HG03045 (cell line): ENCODE data around the gene NTRK2.

Source experiments
- ATAC-seq: cut with Tn5 transposase; IDR thresholded peaks from one replicate; pipeline ENCODE4 v1.9.1; 2021; ENCODE audit warnings: mild to moderate bottlenecking, moderate library complexity; ENCODE audit not compliant: unreplicated experiment

NTRK2 gene

DNA sequence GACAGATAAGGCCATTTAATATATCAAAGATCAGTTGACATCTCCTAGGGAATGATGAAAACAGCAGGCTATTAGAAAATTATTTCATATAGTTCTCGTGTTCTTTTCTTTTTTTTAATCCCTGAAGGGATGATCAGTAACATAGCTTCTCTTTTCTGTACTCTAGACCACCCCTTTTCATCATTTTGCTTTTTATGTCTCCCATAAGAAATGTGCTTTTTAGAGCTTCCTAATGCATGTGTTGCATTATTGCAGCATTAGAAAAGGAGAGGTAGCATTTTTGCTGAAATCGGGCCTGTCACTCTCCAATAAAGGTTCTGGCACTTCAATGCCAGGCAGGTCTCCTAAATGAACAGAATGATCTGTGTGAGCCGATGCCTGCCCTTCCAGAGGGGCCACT is 143.3 kb downstream of the NTRK2 start:
- ATAC-seq: no peak

DNA sequence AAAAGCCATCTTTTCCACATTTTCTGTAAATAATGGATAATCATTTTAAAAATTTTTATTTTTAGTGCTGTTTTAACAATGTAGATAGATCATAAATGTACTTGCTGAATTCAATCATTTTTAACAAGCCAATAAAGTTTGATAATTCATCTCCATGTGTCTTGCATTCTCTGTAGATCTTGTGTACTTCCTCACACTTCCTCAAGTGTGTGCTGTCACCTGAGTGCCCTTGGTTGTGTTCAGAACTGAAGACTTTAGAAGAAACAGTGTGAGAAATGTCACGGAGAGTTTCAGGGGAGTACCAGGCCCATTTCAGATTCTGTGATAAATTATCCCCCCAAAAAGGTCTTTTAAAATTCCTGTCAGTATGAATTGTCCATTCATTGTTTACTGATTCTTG is 146.0 kb downstream of the NTRK2 start:
- no peak for ATAC-seq

DNA sequence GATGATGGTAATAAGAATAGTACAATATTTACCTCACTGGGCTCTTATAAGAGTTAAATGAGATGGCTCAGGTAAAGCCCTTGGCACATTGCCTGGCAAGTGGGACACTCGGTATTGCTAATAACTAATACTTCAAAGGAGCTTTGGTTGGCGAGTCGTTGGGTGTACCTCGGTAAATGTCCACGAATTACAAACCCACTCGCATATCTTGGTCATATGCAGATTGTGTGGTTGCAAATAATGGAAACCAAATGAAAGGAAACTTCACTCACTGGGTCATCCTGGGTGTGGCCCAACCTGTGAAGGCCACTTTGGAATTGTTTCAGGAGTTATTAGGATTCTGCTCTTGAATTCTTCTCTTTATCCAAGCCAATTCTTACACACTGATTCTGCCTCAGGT is 147.5 kb downstream of the NTRK2 start:
- ATAC-seq: no peak

DNA sequence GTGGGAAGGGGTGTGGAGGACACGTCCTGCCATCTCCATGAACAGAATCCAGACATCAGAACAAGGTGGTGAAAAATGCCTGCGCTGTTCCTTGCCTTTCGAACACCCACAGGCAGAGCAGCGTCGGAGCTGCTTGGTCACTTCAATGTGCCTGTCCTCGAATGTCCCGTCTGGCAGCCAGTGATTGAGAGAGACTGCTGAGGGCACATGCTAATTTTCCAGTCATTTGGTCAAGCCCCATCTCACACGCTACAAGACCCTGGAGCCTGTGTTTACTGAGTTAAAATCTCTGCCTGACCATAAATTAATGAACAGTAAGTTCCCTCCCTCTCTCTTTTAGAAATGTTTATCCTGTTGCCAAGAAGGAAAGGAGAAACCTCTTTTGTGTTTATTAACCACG is 149.3 kb downstream of the NTRK2 start:
- ATAC-seq: no peak

DNA sequence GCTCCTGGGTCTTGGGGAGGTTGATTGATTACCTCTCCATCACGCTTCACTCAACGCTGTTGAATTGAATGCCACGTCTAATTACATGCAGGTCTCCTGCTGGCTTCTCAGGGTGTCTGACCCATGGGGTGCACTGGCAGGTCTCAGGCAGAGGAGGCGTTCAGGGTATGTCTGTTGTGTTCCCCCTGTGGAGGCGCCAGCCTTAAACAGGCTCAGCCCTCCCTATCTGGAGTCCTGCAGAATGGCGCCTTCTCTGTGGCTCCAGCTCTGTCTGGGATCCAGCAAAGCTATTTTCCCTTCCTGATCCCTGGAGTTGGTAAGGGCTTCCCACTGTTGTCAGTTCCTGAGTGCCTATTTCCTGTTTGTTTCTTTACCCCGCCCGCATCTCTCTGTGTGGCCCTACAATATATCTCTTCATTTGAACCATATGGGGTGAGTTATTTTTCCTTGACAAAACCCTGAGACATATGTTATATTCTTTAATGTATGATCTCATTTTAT is 150.0 kb downstream of the NTRK2 start:
- ATAC-seq: no peak

DNA sequence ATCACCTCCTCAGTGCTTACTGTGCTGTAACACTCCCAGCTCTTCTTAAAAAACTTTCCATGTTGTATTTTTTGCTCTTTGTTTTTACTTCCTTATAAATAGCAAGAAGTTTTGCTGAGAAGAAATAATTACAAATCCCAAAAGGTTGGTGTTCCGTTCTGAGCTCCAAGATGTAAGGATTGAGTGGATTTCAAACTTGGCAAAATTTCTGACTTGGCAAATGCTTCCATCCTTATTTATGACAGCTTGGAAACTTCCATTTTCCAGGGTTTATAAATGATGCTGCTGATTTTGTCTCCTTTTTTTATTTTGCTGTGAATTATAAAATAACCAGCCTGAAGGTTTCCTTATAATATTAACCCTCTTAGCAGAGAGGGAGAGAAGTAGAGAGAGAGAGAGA is 151.9 kb downstream of the NTRK2 start:
- no peak for ATAC-seq

DNA sequence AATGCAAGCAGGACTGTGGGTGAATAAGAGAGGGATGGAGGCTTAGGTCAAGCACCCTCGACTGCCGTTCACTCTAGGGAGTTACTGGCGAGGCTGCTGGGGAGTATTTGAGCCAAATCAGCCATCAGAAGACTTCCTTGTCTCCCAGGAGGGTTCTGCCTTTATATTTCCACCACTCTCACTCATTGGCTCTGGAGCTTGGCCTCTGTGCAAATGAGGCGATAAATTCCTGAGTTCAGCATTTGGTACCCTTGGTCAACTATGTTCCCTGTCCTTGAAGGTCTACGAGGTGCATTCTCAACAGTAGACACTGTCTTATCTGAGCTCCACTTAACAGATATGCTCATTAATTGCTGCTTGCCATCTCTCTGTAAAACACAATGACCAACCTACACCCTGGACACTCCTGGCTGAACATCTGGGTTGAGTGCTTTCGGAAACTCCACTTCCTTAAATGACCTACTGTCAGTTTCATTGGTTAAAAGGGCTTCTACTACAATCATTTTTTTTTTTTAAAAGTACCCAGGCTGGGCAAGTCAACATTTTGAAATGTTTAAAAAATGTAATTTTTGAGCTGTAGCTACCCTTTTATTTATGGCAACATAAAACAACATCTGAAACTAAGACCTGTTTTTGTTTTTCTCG is 153.2 kb downstream of the NTRK2 start:
- ATAC-seq: peak; percentile 56

DNA sequence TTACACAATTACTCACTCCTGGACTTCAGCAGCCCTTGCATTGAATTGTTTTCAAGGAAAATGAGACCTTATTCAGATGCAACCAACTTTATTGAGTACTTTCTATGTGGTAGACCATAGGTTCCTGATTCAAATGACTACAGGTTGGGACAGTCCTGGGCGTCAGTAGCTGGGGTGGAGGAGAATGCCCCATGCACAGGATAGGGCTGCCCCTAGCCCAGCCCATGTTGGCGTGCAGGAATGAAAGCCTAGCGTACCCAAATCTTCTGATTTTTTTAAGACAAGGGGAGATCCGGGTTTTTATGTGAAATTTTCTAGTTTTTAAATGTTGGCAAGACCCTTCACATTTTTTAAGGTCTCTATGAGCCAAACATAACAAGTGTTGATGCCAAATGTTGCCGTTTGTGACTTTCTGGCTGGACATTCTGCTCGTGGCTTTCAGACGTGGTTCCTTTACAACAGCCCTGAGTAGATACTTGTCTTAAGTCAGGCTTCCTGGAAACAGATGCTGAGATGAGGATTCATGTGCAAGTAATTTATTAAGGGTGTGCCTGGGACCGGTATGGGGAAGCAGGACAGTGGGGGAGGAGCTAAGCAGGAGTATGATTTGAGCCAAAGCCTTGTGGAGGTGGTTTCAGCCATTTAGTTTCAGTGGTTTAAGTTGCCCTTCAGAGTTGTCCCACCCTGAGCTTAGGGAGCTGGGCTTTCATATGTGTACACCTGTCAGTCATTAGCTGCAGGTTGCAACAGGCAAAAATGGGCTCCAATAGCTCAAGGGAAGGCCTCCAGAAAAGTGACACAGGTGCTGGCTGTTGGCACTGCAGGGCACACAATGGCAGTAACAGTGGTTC is 154.1 kb downstream of the NTRK2 start:
- peak; percentile 51 for ATAC-seq

DNA sequence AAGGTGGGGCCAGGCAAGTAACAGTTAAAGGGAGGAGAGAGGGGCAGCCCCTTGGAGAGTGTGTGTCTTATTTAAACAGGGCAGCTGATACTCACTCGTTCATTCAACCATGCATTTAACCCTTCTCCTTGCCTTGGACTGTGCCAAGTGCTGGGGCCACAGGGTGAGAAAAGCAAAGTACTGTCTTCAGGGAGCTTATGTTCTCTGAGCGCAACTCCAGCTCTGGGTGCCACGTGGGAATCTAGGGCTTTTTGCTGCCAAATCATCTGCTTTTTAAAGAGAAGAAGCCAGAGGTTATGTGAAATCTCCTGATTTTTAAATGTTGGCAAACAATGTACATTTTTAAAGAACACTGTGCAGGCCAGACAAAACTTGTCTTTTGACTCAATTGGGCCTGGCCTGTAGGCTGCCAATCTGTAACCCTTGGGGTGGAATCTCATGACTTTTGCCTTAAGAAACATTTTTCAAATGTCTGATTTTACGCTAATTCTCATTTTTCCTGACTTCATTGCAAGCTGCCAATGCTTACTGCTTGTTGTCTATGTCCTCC is 157.8 kb downstream of the NTRK2 start:
- no peak for ATAC-seq

DNA sequence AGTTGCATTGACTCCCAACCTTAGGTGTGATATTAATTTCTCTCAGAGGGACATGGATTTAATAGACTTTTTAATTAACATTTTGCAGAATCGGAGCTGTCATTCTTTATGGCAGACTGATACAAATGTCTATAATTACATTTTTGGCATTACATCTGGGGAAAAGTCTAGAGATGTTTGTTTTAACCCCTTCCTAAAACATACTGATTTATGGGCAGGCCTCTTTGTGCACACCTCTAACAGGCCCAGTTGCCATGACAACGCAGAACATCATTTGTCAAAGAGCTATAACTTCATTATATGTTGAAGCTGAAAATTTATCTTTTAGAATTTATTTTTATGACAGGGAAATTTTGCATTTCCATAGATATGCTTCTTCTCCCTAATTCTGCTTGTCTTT is 158.5 kb downstream of the NTRK2 start:
- no peak for ATAC-seq

DNA sequence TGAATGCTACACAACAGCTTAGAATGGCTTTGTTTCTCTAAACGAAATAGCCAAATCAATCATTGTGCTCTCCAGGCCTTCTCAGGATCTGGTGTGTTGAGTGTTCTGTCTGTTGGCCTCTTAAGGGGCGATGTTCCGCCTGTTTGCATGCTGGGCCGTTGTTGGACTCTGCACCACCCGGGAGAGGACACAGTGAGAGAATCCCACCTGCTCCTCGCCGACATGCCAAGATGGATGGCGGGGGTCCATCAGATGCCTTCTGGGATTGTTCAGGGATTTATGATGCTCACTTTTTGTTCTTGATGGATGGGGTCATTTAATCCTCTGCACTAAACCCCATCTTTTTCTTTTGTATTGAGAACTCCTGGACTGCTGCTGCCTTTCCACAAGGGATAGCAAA is 159.9 kb downstream of the NTRK2 start:
- ATAC-seq: no peak

DNA sequence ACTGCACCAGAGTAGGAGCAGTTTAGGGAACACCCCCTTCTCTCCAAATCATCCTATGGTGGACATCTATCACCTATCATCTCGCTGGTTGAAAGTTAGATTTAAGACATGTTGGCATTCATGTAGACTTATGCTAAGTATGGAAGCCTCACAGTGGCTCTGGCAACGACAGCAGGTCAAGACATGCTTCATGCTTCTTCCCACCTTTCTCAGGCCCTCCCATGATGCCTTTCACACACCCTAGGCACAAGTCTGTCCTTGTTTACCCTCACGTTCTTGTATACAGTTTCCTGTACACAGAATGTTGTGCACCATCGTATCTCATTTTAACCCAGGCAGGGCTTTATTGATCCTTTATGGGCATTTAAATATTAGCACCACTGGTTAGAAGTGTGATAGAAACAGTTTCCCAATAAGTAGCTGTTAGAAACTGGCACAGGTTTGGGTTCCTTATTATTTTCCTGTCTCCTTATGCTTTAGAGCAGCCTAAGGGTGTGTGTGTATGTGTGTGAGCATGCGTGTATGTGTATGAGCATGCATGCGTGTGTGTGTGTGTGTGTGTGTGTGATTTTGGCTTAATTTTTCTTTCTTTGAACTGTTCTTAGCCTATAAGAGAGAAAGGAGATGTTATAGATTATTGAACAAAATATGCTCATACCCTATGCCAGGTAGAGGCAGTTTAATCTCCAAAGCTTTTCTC is 160.6 kb downstream of the NTRK2 start:
- ATAC-seq: no peak

DNA sequence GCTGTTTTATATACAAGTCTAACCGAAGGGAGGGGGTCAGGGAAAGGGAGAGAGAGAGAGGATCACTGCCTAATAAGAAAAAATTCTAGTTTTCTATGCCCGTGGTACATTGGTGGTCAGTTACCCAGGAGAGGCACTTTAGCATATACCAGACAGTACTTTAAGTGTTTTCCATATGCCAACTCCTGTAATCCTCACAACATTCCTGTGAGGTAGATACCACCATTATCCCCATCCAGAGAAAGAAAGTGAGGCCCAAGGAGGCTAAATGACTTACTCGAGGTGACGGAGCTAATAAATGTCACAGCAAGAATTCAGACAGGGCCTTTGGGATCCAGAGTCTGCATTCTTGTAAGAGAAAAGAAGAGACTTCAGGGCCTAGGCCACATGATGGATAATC is 161.8 kb downstream of the NTRK2 start:
- ATAC-seq: no peak

DNA sequence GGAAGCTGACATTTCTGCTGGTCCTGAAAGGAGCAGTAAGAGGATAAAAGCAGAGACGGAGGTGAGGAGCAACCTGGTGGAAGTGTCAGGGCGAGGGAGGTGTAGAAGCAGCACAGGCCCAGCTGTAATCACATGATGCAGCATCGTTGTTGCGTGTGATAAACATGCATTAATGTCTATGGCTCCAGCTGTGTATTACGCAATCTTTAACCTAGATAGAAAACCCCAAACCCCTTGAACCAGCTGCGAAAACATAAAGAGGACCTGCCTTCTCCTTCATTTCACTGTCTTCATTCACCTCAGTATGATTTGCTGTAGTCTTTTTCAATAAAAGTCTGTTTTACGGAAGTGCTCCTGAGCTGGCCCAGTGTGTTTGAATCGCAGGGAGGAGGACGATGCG is 162.9 kb downstream of the NTRK2 start:
- ATAC-seq: no peak

DNA sequence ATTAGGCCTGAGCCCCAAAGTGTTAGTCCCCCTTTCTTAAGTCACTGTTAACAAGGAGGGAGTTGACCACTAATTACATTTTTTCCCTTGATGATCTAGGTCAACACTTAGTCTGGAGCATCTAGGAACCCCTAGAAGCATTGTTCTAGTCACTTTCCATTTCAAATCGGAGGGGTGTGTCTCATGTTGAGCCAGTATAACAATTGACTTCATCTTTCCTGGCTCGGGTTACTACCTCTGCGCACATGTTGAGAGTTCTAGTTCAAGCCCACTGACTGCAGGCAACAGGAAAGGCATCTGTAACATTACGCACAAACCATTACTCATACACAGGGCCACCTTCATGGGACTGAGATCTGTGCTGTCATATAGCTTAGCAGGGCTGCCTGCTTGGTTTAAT is 164.9 kb downstream of the NTRK2 start:
- ATAC-seq: no peak

DNA sequence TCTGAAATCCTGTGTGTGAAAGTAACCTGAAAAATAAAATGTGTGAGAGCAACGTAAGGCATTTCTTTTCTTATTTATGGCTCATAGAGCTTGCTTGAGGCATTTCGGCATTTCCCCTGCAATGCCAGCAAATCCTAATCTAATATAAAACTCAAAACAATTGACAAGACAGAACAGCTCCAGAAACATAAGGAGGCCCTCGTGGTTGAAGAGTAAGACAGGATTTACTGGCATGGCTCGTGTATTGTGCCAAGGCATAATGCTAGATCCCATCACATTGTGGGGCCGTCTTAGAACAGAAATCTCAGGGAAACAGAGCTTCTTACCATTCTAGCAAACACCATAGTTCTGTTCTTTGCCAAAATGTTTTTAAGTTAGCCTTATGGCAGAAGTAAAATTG is 166.2 kb downstream of the NTRK2 start:
- no peak for ATAC-seq

DNA sequence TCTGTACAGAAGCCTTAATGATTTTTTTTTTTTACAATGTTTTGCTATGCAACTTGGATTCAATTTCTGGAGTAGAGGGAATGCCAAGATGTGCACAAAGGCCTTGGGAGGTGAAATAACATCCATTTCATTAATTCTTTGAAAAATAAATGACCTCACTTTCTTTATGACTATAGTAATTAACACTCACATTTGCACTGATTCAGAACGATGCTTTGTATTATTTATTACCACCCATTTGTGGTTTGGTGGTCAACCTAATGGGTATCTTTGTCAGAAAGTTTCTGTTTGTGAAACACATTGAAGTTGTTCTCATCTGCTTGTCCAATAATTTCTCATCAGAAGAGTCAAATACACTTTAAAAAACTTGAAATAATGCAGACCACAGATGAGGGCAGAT is 169.3 kb downstream of the NTRK2 start:
- no peak for ATAC-seq

DNA sequence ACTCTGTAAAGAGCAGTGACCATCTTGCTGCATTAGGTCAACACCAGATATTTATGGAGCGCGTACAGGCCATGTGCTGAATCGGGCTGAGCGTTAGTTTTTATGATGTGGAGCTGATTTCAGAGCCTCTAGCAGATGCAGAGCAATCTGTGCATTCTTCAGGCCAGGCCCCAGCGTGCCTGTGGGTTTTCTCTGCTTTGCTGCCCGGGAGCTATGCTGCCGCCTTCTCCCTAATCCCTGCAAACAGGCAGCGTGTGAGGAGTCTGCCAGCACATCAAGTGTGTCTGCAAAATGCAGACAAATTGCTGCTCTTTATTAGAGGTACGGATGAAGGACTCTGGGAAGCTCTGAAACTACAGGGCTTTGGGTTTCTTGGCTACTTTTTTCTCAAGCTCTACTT is 170.0 kb downstream of the NTRK2 start:
- no peak for ATAC-seq

DNA sequence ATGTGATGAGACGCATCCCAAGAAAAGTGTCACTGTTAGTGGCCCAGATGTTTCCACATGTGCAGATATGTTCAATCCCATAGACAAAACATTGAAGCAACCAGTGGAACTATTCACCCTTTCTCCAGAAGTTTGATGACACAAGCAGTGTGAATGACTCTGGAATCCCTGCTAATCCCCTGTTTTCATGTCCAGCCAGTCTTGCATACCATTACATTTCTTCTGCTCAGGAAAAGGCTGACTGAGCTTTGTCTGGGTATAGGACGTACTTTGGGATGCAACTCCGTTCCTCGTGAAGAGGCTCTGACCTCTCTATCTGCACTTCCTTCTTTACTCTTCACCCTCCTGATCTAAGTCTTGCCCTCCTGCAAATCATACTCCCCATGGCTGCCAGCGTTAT is 172.4 kb downstream of the NTRK2 start:
- ATAC-seq: no peak

DNA sequence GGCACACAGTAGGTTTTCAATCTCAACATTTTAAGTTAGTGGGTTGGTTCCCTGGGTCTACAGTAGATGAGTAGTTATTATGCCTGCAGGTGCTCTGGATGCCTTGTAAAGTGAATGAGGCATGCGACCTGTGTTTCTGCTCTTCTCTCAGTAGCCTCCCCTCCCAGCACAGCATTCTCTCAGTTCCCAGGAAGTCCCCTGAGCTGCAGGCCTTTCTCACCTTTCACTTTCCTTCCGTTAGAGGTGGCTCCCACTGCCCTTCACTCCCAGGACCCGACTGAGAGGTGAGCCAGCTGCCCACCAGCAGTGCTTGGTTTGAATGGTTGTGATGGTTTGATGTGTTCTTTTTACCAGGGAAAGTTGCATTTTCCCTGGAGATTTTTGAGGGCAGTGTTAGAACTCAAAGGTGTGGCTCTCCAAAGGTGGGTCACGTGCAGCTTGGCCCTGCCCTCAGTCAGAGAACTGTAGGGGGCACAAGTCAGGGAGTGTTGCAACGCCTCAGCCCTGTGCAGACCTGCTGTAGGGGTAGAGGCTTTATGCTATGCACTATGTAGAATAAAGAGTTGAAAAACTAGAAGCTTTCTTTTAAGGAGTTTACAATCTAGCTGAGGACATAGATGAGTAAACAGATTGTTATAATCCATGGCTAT is 173.8 kb downstream of the NTRK2 start:
- no peak for ATAC-seq
